Upper lobe of left lung (tissue), 6 donors: ENCODE results near the gene RCE1. TPM values are rescaled to one million over a fixed set of nuclear protein-coding genes. Genes with fewer than 3 reads are reported as not detected.

Source experiments
- ATAC-seq, 2 donors: fragments of 200-7000 bp; cut with Tn5 transposase; one replicate each; pipeline ENCODE4 v1.9.1; 2022; ENCODE audit warnings: mild to moderate bottlenecking in 2 of 2, moderate library complexity in 2 of 2; ENCODE audit not compliant: low FRiP score in 2 of 2
- DNase-seq, 2 donors: peaks; one replicate each; pipeline ENCODE4 v3.0.0-alpha.2; 2019 to 2020
- H3K27ac ChIP-seq, 4 donors: fragments of 200-600 bp; sonication (generic); one replicate each; pipeline ENCODE4 v1.5.1; 2016 to 2019
- H3K27me3 ChIP-seq, 4 donors: fragments of 200-600 bp; sonication (generic); one replicate each; pipeline ENCODE4 v1.5.1; 2017 to 2019
- H3K36me3 ChIP-seq, 4 donors: fragments of 200-600 bp; sonication (generic); one replicate each; pipeline ENCODE4 v1.5.1; 2016 to 2019
- H3K4me1 ChIP-seq, 4 donors: fragments of 200-600 bp; sonication (generic); one replicate each; pipeline ENCODE4 v1.5.1; 2018 to 2019
- H3K4me3 ChIP-seq, 4 donors: fragments of 200-600 bp; sonication (generic); one replicate each; pipeline ENCODE4 v1.5.1; 2017 to 2019; ENCODE audit warnings: mild to moderate bottlenecking in 2 of 4, moderate library complexity in 1 of 4
- H3K9me3 ChIP-seq, 4 donors: fragments of 200-600 bp; sonication (generic); one replicate each; pipeline ENCODE4 v1.5.1; 2018 to 2019
- CTCF ChIP-seq, 6 experiments: fragments of 450-650 bp in 4 of 6; fragments of 200-600 bp in 2 of 6; sonication (generic) in 2 of 6; IDR thresholded peaks; one replicate each; pipeline ENCODE4 v1.5.1; 2016 to 2019; ENCODE audit warnings: antibody characterized with exemption in 6 of 6
- EP300 ChIP-seq, 4 donors: sonication (generic); formaldehyde crosslinking; IDR thresholded peaks; one replicate each; pipeline ENCODE4 v1.5.1; 2017; ENCODE audit warnings: antibody characterized with exemption in 4 of 4, control low read depth in 2 of 4
- POLR2A ChIP-seq, 4 donors: fragments of 450-650 bp; IDR thresholded peaks; one replicate each; pipeline ENCODE4 v1.5.1; 2016 to 2017; ENCODE audit warnings: antibody characterized with exemption in 4 of 4, mild to moderate bottlenecking in 2 of 4
- POLR2AphosphoS5 ChIP-seq, 2 donors: sonication (generic); formaldehyde crosslinking; IDR thresholded peaks; one replicate each; pipeline ENCODE4 v1.5.1; 2017; ENCODE audit warnings: antibody characterized with exemption in 2 of 2
- WGBS, 2 donors: methylation state at CpG; one replicate each; pipeline ENCODE4 v1.1.5; 2017 to 2018; 5-methylcytosine and 5-hydroxymethylcytosine counted together
- total RNA-seq, 6 donors: library from RNA; depleted of rRNA in 4 of 6; stranded (reverse); fragments of >200 nt in 4 of 6; gene quantifications; one replicate each; pipeline versions ENCODE4 v1.1.0 to v1.2.1, GENCODE V29; 2016 to 2021
- donor health status: DM: no; HTN: no; CAD: no; lungs with moderate emphysema.
- donor health status: DM: no; HTN: yes; CAD: no; lungs with severe emphysema.

Gene RCE1
- total RNA-seq, 6 donors from 2014 or later: 7.2 to 28.6 (median 17.5) TPM

GRCh38 chr11:66856496-66857233 lies 13.4 kb downstream of the RCE1 start, which contains the start of gene LRFN4:
Gene LRFN4 (plus strand): TSS chr11:66857064. CDS start chr11:66857745, 681 bp downstream.
- Histone ChIP-seq H3K27ac (peak within 1 kb of the TSS; percentile 88 to 91 (median 90)), H3K4me3 (peak within 1 kb of the TSS; percentile 81 to 94 (median 86)), H3K36me3 (peaks cover 0 to 3% (median 0%) of the 10 kb centered on the region in 4 donors), H3K4me1 (peaks cover 7 to 19% (median 11%) of the 10 kb centered on the region in 4 donors), H3K9me3 (no peaks in the 10 kb centered on the region), H3K27me3 (no peaks in the 10 kb centered on the region)
- no CpG with 5 or more reads among the region's 103 CpGs for WGBS, 2 donors
- ATAC-seq (peak; percentile 2 to 49), DNase-seq (peak in 1 of 2 donors; percentile 94)
- TF ChIP-seq EP300 (IDR thresholded peaks at IDR 0.05) (no peak), POLR2A (IDR thresholded peaks at IDR 0.05) (peak in 1 of 4 donors; percentile 17), CTCF (IDR thresholded peaks at IDR 0.05) (peak in 2 of 6 experiments; percentile 14 to 27)

GRCh38 chr11:66857234-66857926 lies 14.1 kb downstream of the RCE1 start:
- TF ChIP-seq EP300 (IDR thresholded peaks at IDR 0.05): no peak
- TF ChIP-seq POLR2AphosphoS5 (IDR thresholded peaks at IDR 0.05): no peak
- TF ChIP-seq POLR2A (IDR thresholded peaks at IDR 0.05): no peak
- TF ChIP-seq CTCF (IDR thresholded peaks at IDR 0.05): no peak
- H3K36me3 ChIP-seq: peaks cover 0 to 3% (median 0%) of the 10 kb centered on the region in 4 donors
- DNase-seq (peak in 1 of 2 donors; percentile 82), ATAC-seq (no peak)
- H3K27ac ChIP-seq: peak overlapping the region in 3 of 4 donors; percentile 15 to 88 (median 53)
- WGBS, 2 donors: 74 to 85% methylated on average over 4 to 15 of the region's 47 CpGs
- H3K9me3 ChIP-seq: no peaks in the 10 kb centered on the region
- H3K27me3 ChIP-seq: no peaks in the 10 kb centered on the region
- peak overlapping the region in 3 of 4 donors; percentile 81 to 94 (median 81) for H3K4me3 ChIP-seq
- peaks cover 7 to 19% (median 11%) of the 10 kb centered on the region in 4 donors for H3K4me1 ChIP-seq

- no peaks in the 10 kb centered on the region for H3K9me3 ChIP-seq
- H3K27ac ChIP-seq: no peak overlapping the region
- no peak for ATAC-seq
- H3K36me3 ChIP-seq: peaks cover 0 to 3% (median 0%) of the 10 kb centered on the region in 4 donors
- TF ChIP-seq POLR2A (IDR thresholded peaks at IDR 0.05) (no peak), CTCF (IDR thresholded peaks at IDR 0.05) (no peak), POLR2AphosphoS5 (IDR thresholded peaks at IDR 0.05) (no peak), EP300 (IDR thresholded peaks at IDR 0.05) (no peak)
- WGBS, 2 donors: 94 to 96% methylated on average over 16 of the region's 19 CpGs
- no peak overlapping the region for H3K4me3 ChIP-seq
- H3K4me1 ChIP-seq: peaks cover 7 to 19% (median 11%) of the 10 kb centered on the region in 4 donors
- no peaks in the 10 kb centered on the region for H3K27me3 ChIP-seq
- peak in 1 of 2 donors; percentile 87 for DNase-seq
These were observed 14.6 kb downstream of the RCE1 start for GRCh38 chr11:66857927-66858185.

- Histone ChIP-seq H3K36me3 (peaks cover 0 to 3% (median 0%) of the 10 kb centered on the region in 4 donors), H3K27me3 (no peaks in the 10 kb centered on the region), H3K4me3 (no peak overlapping the region), H3K4me1 (peaks cover 7 to 19% (median 11%) of the 10 kb centered on the region in 4 donors), H3K9me3 (no peaks in the 10 kb centered on the region), H3K27ac (no peak overlapping the region)
- TF ChIP-seq POLR2AphosphoS5 (IDR thresholded peaks at IDR 0.05) (no peak), POLR2A (IDR thresholded peaks at IDR 0.05) (no peak), EP300 (IDR thresholded peaks at IDR 0.05) (no peak), CTCF (IDR thresholded peaks at IDR 0.05) (no peak)
- 97 to 99% methylated on average over 28 to 46 of the region's 62 CpGs for WGBS, 2 donors
- peak in 1 of 2 donors; percentile 86 for DNase-seq
- ATAC-seq: no peak
These were observed 15.1 kb downstream of the RCE1 start for GRCh38 chr11:66858186-66858938.
